GM18873 (cell line): ENCODE measurements around the gene KIAA0753.

Experiments
- ATAC-seq: cut with Tn5 transposase; IDR thresholded peaks from one replicate; pipeline ENCODE4 v1.9.1; 2021; ENCODE audit warnings: mild to moderate bottlenecking, moderate library complexity, moderate number of reproducible peaks; ENCODE audit not compliant: unreplicated experiment, low FRiP score

The KIAA0753 gene

GRCh38 chr17:6640536-6641246 is at the start of gene KIAA0753, which contains the start of gene TXNDC17:
Gene KIAA0753, minus strand, starts transcription at chr17:6640711. Its CDS starts 5,608 bp downstream, at chr17:6635103.
Gene TXNDC17, plus strand, starts transcription at chr17:6641060. Its CDS starts 23 bp downstream, at chr17:6641083.
- ATAC-seq, result peak; percentile 70

- ATAC-seq, result no peak
Measured at GRCh38 chr17:6688944-6689343, 48.4 kb upstream of the KIAA0753 start.

- no peak for ATAC-seq
Measured at GRCh38 chr17:6686026-6686425, 45.5 kb upstream of the KIAA0753 start.

GRCh38 chr17:6684881-6685767 is 44.6 kb upstream of the KIAA0753 start:
- ATAC-seq, result no peak

- no peak for ATAC-seq
Measured at GRCh38 chr17:6684460-6684783, 43.9 kb upstream of the KIAA0753 start.

GRCh38 chr17:6683730-6684459 is 43.4 kb upstream of the KIAA0753 start:
- ATAC-seq, result no peak

GRCh38 chr17:6683081-6683684 is 42.7 kb upstream of the KIAA0753 start:
- ATAC-seq, result no peak

GRCh38 chr17:6682339-6682738 is 41.8 kb upstream of the KIAA0753 start:
- ATAC-seq, result no peak

GRCh38 chr17:6681671-6682070 is 41.2 kb upstream of the KIAA0753 start:
- ATAC-seq, result no peak

GRCh38 chr17:6681176-6681575 is 40.7 kb upstream of the KIAA0753 start:
- ATAC-seq, result no peak

GRCh38 chr17:6679241-6679640 is 38.7 kb upstream of the KIAA0753 start:
- no peak for ATAC-seq

- no peak for ATAC-seq
Measured at GRCh38 chr17:6677946-6678345, 37.4 kb upstream of the KIAA0753 start.

- no peak for ATAC-seq
Measured at GRCh38 chr17:6677158-6677831, 36.8 kb upstream of the KIAA0753 start.

- ATAC-seq, result no peak
Measured at GRCh38 chr17:6676802-6677157, 36.3 kb upstream of the KIAA0753 start.

- ATAC-seq, result no peak
Measured at GRCh38 chr17:6675201-6675825, 34.8 kb upstream of the KIAA0753 start.

GRCh38 chr17:6674586-6674985 is 34.1 kb upstream of the KIAA0753 start:
- ATAC-seq, result no peak

- ATAC-seq, result no peak
Measured at GRCh38 chr17:6671431-6671830, 30.9 kb upstream of the KIAA0753 start.

GRCh38 chr17:6670999-6671398 is 30.5 kb upstream of the KIAA0753 start:
- ATAC-seq, result no peak

GRCh38 chr17:6670571-6670970 is 30.1 kb upstream of the KIAA0753 start:
- no peak for ATAC-seq
